Astrocyte of the cerebellum (primary cell): ENCODE measurements around the gene GRIK2.

ENCODE experiments used
- DNase-seq: peaks from one replicate; pipeline ENCODE4 v3.0.0-alpha.2; 2011; ENCODE audit warnings: low read depth
- H3K4me3 ChIP-seq: 2 replicates; pipeline ENCODE4 v1.5.1; 2011; ENCODE audit warnings: mild to moderate bottlenecking, low read depth, low read length, moderate library complexity
- CTCF ChIP-seq: IDR thresholded peaks from 2 replicates; pipeline ENCODE4 v1.5.1; 2012; ENCODE audit warnings: low read length, low read depth, moderate library complexity, mild to moderate bottlenecking; ENCODE audit errors: missing control alignments
- in situ Hi-C: cut with HindIII; loops from 2 replicates; pipeline ENCODE4 v1.10.0; 2017; ENCODE audit warnings: low sequenced_read_pairs

Gene GRIK2

GRCh38 chr6:101961357-101961756, 567.8 kb downstream of the GRIK2 start:
- DNase-seq, result no peak
- TF ChIP-seq CTCF, result no peak
- in situ Hi-C loops, result no loop called here
- no peak overlapping the region for H3K4me3 ChIP-seq

DNA sequence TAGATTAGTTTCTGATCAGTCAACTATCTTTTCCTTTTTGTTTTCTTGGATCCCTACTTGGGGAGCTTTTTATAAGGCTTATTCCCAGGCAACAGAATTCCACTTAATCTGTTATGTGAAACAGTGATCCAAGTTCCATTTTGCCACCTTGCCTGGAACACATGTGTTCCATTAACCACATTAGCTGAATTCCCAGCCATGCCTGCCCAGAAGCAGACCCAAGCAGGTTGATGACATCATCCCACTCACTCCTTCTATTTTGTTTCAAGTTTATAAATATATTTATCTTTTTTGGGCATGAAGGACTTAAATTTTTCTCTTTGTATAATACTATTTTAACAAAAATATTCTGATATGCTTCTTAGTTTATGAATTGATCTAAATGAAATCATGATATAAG, 587.4 kb downstream of the GRIK2 start:
- no peak for DNase-seq
- TF ChIP-seq CTCF, result no peak
- in situ Hi-C loops, result no loop called here
- H3K4me3 ChIP-seq, result no peak overlapping the region

- no peak for TF ChIP-seq CTCF
- H3K4me3 ChIP-seq, result no peak overlapping the region
- no peak for DNase-seq
- in situ Hi-C loops, result no loop called here
Measured at GRCh38 chr6:101986476-101986875, 593.0 kb downstream of the GRIK2 start.

GRCh38 chr6:101992286-101992685, 598.8 kb downstream of the GRIK2 start:
- H3K4me3 ChIP-seq, result no peak overlapping the region
- in situ Hi-C loops, result no loop called here
- no peak for TF ChIP-seq CTCF
- no peak for DNase-seq

- TF ChIP-seq CTCF, result no peak
- in situ Hi-C loops, result no loop called here
- no peak overlapping the region for H3K4me3 ChIP-seq
- no peak for DNase-seq
Measured at GRCh38 chr6:101994521-101994920, 601.0 kb downstream of the GRIK2 start.

GRCh38 chr6:102015431-102015830, 621.9 kb downstream of the GRIK2 start:
- TF ChIP-seq CTCF, result no peak
- H3K4me3 ChIP-seq, result no peak overlapping the region
- in situ Hi-C loops, result no loop called here
- DNase-seq, result no peak

DNA sequence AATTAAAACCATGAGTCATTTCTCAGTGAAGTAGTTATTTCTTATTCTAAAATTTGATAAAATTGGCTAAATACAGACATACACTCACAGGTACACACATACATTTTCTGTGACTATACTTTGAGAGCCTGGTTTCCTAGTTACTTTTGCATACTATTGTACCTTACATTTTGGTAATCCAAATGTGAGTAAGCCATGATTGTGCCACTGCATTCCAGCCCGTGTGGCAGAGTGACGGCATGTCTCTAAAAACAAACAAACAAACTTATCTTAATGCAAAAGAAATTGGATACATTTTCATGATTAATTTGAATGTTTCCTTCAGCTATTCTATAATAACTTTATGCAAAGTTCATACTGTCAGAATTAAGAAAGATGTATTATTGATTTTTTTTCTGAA, 628.8 kb downstream of the GRIK2 start:
- DNase-seq, result no peak
- TF ChIP-seq CTCF, result no peak
- in situ Hi-C loops, result no loop called here
- H3K4me3 ChIP-seq, result no peak overlapping the region
